Common myeloid progenitor, CD34-positive (primary cell): ENCODE data around the gene HS6ST1.
"Not testable (repeated sequence)": the region's sequence is repeated elsewhere in the genome, so short reads cannot be mapped to it uniquely, and the experiment has no call there.

Experiments
- CTCF ChIA-PET: fragments of 350-600 bp; sonication (Branson Sonifier 250); formaldehyde crosslinking; loops from one replicate; lab custom pipeline; 2021; ENCODE audit warnings: antibody characterized with exemption; lab: Charles Lee
- POLR2A ChIA-PET: fragments of 350-600 bp; sonication (Branson Sonifier 250); formaldehyde crosslinking; loops from one replicate; lab custom pipeline; 2021; ENCODE audit warnings: antibody characterized with exemption; lab: Charles Lee
- DNase-seq, 3 donors: peaks; one replicate each; pipeline versions ENCODE4 v3.0.0 to v3.0.0-alpha.2; 2013
- H3K27ac ChIP-seq, 2 experiments: 1 replicate in 1 of 2; 2 replicates in 1 of 2; pipeline ENCODE4 v1.7.0; 2013; ENCODE audit warnings: inconsistent platforms in 2 of 2, low read length in 2 of 2, mild to moderate bottlenecking in 2 of 2, low read depth in 1 of 2, moderate library complexity in 1 of 2; ENCODE audit not compliant: severe bottlenecking in 2 of 2, insufficient read depth in 1 of 2, poor library complexity in 1 of 2
- H3K27me3 ChIP-seq, 5 experiments: replicated peaks in 2 of 5; 1 replicate in 3 of 5; 2 replicates in 2 of 5; pipeline versions ENCODE4 v1.6.1 to v1.7.0; 2013; ENCODE audit warnings: low read length in 4 of 5, mild to moderate bottlenecking in 2 of 5, moderate library complexity in 2 of 5, inconsistent platforms in 1 of 5; ENCODE audit not compliant: insufficient read depth in 5 of 5, control insufficient read depth in 4 of 5
- H3K36me3 ChIP-seq, 4 experiments: 1 replicate in 2 of 4; 2 replicates in 2 of 4; pipeline versions ENCODE4 v1.6.1 to v1.7.0; 2013; ENCODE audit warnings: low read length in 3 of 4, control low read depth in 1 of 4, mild to moderate bottlenecking in 1 of 4; ENCODE audit not compliant: control insufficient read depth in 4 of 4, insufficient read depth in 4 of 4
- H3K4me1 ChIP-seq, 4 experiments: 1 replicate in 3 of 4; 2 replicates in 1 of 4; pipeline versions ENCODE4 v1.6.1 to v1.7.1; 2013; ENCODE audit warnings: low read length in 3 of 4, mild to moderate bottlenecking in 3 of 4, control low read depth in 1 of 4, inconsistent platforms in 1 of 4, moderate library complexity in 1 of 4; ENCODE audit not compliant: control insufficient read depth in 4 of 4, insufficient read depth in 4 of 4; ENCODE audit errors: control extremely low read depth in 1 of 4
- H3K4me3 ChIP-seq, 7 experiments: 1 replicate in 4 of 7; 2 replicates in 3 of 7; pipeline versions ENCODE4 v1.5.1 to v1.7.0; 2013; ENCODE audit warnings: mild to moderate bottlenecking in 7 of 7, low read length in 6 of 7, moderate library complexity in 6 of 7, inconsistent platforms in 2 of 7, low read depth in 2 of 7, control low read depth in 1 of 7; ENCODE audit not compliant: insufficient read depth in 4 of 7, control insufficient read depth in 1 of 7; ENCODE audit errors: extremely low read depth in 1 of 7
- H3K9me3 ChIP-seq, 5 experiments: 1 replicate in 4 of 5; 2 replicates in 1 of 5; pipeline versions ENCODE4 v1.6.1 to v1.7.1; 2013; ENCODE audit warnings: low read length in 4 of 5, mild to moderate bottlenecking in 2 of 5, inconsistent platforms in 1 of 5, low read depth in 1 of 5, moderate library complexity in 1 of 5; ENCODE audit not compliant: control insufficient read depth in 4 of 5, insufficient read depth in 2 of 5; ENCODE audit errors: control extremely low read depth in 1 of 5
- WGBS: methylation state at CpG from one replicate; pipeline ENCODE4 v1.1.5; 2013; ENCODE audit not compliant: insufficient coverage; 5-methylcytosine and 5-hydroxymethylcytosine counted together

The HS6ST1 gene

DNA sequence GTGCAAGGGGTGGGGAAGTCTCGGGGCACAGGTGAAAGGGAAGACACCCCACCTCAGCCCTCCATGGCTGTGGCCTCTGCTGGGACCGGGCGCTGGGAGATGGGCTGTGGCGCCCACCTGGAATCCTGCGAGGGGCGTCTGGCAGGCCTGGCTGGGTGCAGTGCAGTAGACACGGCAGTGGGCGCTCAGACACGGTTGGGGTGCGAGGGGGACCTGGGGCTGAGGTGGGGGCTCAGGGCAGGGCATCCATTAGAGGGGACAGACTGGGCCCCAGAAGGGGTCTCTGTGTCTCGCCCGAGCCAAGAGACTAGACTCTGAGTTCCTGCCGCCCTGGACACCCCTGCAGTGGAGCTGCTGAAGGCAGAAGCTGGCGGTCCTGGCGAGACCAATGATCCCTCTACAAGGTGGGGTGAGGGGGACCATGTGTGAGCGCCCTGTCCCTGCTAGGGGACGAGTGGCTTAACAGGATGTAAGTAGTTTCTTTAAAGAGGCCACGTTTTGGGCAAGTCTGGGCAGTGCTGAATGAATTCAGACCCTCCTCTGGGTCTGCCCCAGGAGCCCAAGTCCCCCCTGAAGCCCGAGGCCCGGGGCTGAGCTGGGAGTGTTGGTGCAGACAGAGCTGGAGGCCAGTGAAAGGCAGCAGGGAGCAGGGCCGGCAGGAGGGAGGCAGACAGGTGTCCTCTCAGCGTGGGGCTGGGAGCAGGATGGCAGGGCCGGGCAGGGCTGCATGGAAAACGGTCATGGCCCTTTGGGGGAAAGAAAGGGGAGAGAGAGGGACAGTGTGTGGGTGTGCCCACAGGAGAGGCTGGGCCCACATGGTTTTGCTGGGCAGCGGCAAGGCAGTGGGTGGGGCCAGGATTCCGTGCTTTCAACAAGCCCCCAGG is 57.2 kb downstream of the HS6ST1 start:
- Histone ChIP-seq H3K9me3 (peaks cover 0 to 3% (median 0%) of the 10 kb centered on the region in 5 experiments), H3K36me3 (peaks cover 0 to 7% (median 3%) of the 10 kb centered on the region in 4 experiments), H3K27ac (no peak overlapping the region), H3K4me3 (no peak overlapping the region), H3K4me1 (no peaks in the 10 kb centered on the region), H3K27me3 (no peaks in the 10 kb centered on the region)
- ChIA-PET POLR2A (no interaction called here), CTCF (interaction anchor here (1.0 kb wide), 1 partner anchor 22 kb away, joined by 3 read pairs; no protein-coding TSS in a partner anchor)
- WGBS: 94% methylated on average over 21 of the region's 26 CpGs
- no peak for DNase-seq

DNA sequence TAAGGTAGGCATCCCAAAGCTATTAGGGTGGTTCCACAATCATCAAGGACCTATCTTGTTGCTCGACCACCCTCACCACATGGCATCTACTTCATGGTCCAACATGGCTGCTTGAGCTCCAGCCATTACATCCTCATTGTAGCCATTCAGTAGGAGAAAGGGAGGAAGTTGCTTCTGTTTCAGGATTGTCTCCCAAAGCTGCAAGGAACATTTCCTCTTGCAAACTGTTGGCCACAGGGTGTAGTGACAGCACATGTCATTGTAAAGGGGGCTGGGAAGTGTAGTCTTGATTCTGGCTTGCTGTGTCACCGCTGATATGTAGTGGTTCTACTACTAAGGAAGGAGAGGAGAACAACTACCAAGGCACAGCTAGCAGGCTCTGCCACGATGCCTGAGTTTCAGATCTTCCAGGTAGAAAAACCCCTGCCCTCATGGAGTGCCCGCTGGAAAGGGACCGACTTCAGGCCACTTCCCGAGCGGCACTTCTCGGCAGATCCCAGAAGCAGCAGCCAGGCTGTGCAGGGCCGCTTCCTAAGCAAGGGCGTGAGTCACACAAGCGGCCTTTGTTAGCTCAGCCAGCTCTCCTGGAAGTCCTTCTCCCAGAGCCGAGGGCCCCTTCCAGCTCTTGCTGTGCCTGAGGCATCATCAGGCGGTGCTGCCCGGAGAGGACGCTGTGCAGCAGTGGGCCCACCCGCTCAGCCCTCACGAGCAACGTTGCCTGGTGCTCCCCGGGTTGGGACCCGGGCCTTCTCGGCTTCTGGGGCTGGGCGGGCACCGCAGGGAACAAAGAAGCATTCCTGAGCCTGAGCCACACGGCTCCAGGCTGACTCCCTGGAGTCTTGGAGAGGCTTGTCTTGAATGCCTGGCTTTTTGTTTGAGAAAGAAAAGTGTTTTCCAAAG is 58.2 kb downstream of the HS6ST1 start:
- Histone ChIP-seq H3K9me3 (peaks cover 0 to 3% (median 0%) of the 10 kb centered on the region in 5 experiments), H3K27ac (no peak overlapping the region), H3K27me3 (no peaks in the 10 kb centered on the region), H3K36me3 (peaks cover 0 to 5% (median 2%) of the 10 kb centered on the region in 4 experiments), H3K4me3 (no peak overlapping the region), H3K4me1 (no peaks in the 10 kb centered on the region)
- 97% methylated on average over 24 of the region's 24 CpGs for WGBS
- ChIA-PET POLR2A (no interaction called here), CTCF (interaction anchor here (1.8 kb wide), 1 partner anchor 11 kb away, joined by 6 read pairs; no protein-coding TSS in a partner anchor)
- DNase-seq: no peak

DNA sequence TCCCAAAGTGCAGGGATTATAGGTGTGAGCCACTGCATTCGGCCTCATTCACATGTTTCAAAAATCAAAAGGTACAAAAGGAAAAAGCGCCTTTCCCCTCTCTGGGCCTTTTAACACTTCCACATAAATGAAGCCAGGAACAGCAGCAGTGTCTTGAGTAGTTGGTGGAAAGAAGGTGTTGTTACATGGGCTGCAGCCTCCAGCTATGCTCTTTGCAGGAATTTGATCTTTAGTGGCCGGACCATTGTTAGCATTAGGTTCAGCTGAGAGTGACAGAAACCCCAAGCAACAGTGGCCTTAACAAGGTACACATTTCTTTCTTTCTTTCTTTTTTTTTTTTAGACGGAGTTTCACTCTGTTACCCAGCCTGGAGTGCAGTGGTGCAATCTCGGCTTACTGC is 59.1 kb downstream of the HS6ST1 start:
- 100% methylated on average over 2 of the region's 5 CpGs for WGBS
- no peak for DNase-seq
- Histone ChIP-seq H3K27me3 (no peaks in the 10 kb centered on the region), H3K4me3 (no peak overlapping the region), H3K36me3 (peaks cover 0 to 2% (median under 1%) of the 10 kb centered on the region in 4 experiments), H3K27ac (no peak overlapping the region), H3K4me1 (no peaks in the 10 kb centered on the region), H3K9me3 (peaks cover 0 to 3% (median 0%) of the 10 kb centered on the region in 5 experiments)
- ChIA-PET POLR2A (no interaction called here), CTCF (interaction anchor here (1.8 kb wide), 1 partner anchor 12 kb away, joined by 6 read pairs; no protein-coding TSS in a partner anchor)

DNA sequence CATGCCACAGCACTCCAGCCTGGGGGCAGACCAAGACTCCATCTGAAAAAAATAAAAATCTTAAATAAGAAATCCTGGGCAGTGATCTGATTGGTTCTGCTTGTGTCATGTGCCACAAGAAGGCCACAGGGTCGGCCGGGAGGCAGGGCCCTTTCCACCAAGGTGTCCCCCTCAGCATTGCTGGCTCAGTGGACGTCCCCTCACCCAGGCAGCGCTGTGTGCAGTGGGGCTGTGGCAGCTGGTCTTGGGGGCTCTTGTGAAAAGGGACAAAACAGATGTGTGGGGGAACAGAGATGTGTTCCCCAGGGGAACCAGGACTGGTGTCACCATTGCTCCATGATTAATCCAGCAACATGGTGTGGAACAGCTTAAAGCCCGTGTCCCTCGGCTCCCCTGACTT is 60.5 kb downstream of the HS6ST1 start:
- ChIA-PET CTCF (no interaction called here), POLR2A (no interaction called here)
- Histone ChIP-seq H3K4me1 (no peaks in the 10 kb centered on the region), H3K27ac (no peak overlapping the region), H3K9me3 (peaks cover 0 to 3% (median 0%) of the 10 kb centered on the region in 5 experiments), H3K4me3 (no peak overlapping the region), H3K27me3 (no peaks in the 10 kb centered on the region), H3K36me3 (no peaks in the 10 kb centered on the region)
- whole genome bisulfite sequencing: 98% methylated on average over 5 of the region's 6 CpGs
- DNase-seq: no peak

DNA sequence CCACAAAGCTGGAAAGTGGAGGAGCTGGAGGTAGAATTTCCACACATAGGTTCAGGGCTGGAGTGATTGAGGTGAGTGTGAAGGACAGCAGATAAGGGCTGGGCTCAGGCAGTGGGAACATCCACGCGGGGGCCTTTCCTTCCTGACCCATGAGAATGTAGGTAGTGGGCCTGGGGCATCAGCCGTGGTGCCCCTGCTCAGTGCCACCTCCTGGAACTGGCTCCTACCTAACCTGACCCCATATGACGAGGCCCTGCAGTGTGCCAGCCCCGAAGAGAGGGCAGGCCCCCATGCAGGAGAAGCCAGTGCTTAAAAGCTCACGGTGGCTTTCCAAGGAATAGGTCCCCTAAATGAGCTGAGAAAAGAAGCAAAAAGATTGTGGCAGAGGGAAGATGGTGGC is 66.2 kb downstream of the HS6ST1 start:
- Histone ChIP-seq H3K36me3 (no peaks in the 10 kb centered on the region), H3K27me3 (no peaks in the 10 kb centered on the region), H3K9me3 (no peaks in the 10 kb centered on the region), H3K4me3 (no peak overlapping the region), H3K27ac (no peak overlapping the region), H3K4me1 (no peaks in the 10 kb centered on the region)
- no peak for DNase-seq
- ChIA-PET POLR2A (no interaction called here), CTCF (no interaction called here)
- 100% methylated on average over 3 of the region's 6 CpGs for WGBS

DNA sequence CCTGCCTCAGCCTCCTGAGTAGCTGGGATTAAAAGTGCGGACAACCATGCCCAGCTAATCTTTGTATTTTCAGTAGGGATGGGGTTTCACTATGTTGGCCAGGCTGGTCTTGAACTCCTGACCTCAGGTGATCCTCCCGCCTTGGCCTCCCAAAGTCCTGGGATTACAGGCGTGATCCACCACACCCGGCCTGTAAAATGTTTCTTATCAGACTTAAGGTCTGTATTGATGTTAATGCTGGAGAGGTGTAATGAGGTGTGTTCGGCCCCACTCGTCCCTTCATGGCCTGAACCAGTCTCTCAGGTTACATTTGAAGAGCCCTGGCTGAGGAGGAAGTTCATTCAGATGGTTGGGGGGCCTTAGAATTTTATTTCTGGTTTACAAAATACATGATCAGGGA is 66.6 kb downstream of the HS6ST1 start:
- H3K4me1 ChIP-seq, DNase-seq, H3K9me3 ChIP-seq, CTCF ChIA-PET, H3K27me3 ChIP-seq, H3K27ac ChIP-seq, H3K4me3 ChIP-seq, POLR2A ChIA-PET, H3K36me3 ChIP-seq: not testable (repeated sequence)
- WGBS: 100% methylated on average over 3 of the region's 6 CpGs
